IMR-90 (cell line): ENCODE data around the gene SLC6A4. TPM values are rescaled to one million over a fixed set of nuclear protein-coding genes. Genes with fewer than 3 reads are reported as not detected.

ENCODE experiments used
- ATAC-seq: fragments of 200-7000 bp; cut with Tn5 transposase; 2 replicates; pipeline ENCODE4 v1.9.1; 2020; ENCODE audit warnings: low read depth, mild to moderate bottlenecking, moderate library complexity
- BruUV-seq: library from RNA; stranded (reverse); fragments of 400-500 nt; replicated peaks from 2 replicates; lab custom pipeline; 2021; lab: Mats Ljungman, UMichigan
- CTCF ChIA-PET: fragments of 300-600 bp; formaldehyde crosslinking; extraction: SDS; loops from one replicate; lab custom pipeline; 2021; ENCODE audit warnings: antibody characterized with exemption; lab: Yijun Ruan, JAX
- POLR2A ChIA-PET: fragments of 300-600 bp; sonication (Branson Sonifier 250); formaldehyde crosslinking; loops from one replicate; lab custom pipeline; 2022; ENCODE audit warnings: antibody characterized with exemption; ENCODE audit not compliant: unreplicated experiment; lab: Charles Lee
- DNase-seq: peaks from one replicate; pipeline ENCODE4 v3.0.0; 2013
- H2AFZ ChIP-seq: replicated peaks from 2 replicates; pipeline ENCODE3; 2013; ENCODE audit warnings: low read length, mild to moderate bottlenecking; ENCODE audit not compliant: poor library complexity
- H2AK5ac ChIP-seq: 2 replicates; pipeline ENCODE4 v1.6.1; 2013; ENCODE audit warnings: low read depth, low read length, inconsistent platforms
- H2AK9ac ChIP-seq: replicated peaks from 2 replicates; pipeline ENCODE3; 2013; ENCODE audit warnings: mild to moderate bottlenecking, low read depth, low read length, moderate library complexity; ENCODE audit not compliant: poor library complexity
- H2BK120ac ChIP-seq: 2 replicates; pipeline ENCODE4 v1.6.1; 2013; ENCODE audit warnings: low read depth, low read length, inconsistent platforms
- H2BK15ac ChIP-seq: 3 replicates; pipeline ENCODE4 v1.6.1; 2013; ENCODE audit warnings: low read depth, low read length, inconsistent platforms
- H2BK20ac ChIP-seq: 2 replicates; pipeline ENCODE4 v1.6.1; 2013; ENCODE audit warnings: low read depth, mild to moderate bottlenecking, inconsistent platforms, low read length, moderate library complexity
- H2BK5ac ChIP-seq: 2 replicates; pipeline ENCODE4 v1.6.1; 2013; ENCODE audit warnings: mild to moderate bottlenecking, low read depth, low read length, inconsistent platforms; ENCODE audit not compliant: poor library complexity, severe bottlenecking
- H3K14ac ChIP-seq: replicated peaks from 2 replicates; pipeline ENCODE4 v1.6.1; 2013; ENCODE audit warnings: low read depth, low read length, inconsistent platforms
- H3K18ac ChIP-seq: 2 replicates; pipeline ENCODE4 v1.6.1; 2013; ENCODE audit warnings: low read depth, low read length, control low read depth
- H3K23ac ChIP-seq: 2 replicates; pipeline ENCODE4 v1.6.1; 2013; ENCODE audit warnings: low read depth, low read length, inconsistent platforms
- H3K27ac ChIP-seq: 2 replicates; pipeline ENCODE4 v1.5.1; 2013; ENCODE audit warnings: mild to moderate bottlenecking, control low read depth, low read length; ENCODE audit not compliant: insufficient read depth
- H3K27me3 ChIP-seq: 2 replicates; pipeline ENCODE4 v1.6.1; 2013; ENCODE audit warnings: low read length; ENCODE audit not compliant: control insufficient read depth, insufficient read depth
- H3K36me3 ChIP-seq: 2 replicates; pipeline ENCODE4 v1.6.1; 2013; ENCODE audit warnings: low read length, mixed read lengths; ENCODE audit not compliant: control insufficient read depth, insufficient read depth
- H3K4ac ChIP-seq: 2 replicates; pipeline ENCODE4 v1.6.1; 2013; ENCODE audit warnings: low read depth, low read length, inconsistent platforms
- H3K4me1 ChIP-seq: 2 replicates; pipeline ENCODE4 v1.6.1; 2013; ENCODE audit warnings: low read length, mixed read lengths; ENCODE audit not compliant: control insufficient read depth, insufficient read depth
- H3K4me2 ChIP-seq: 2 replicates; pipeline ENCODE4 v1.6.1; 2013; ENCODE audit warnings: low read depth, mild to moderate bottlenecking, control low read depth, low read length, moderate library complexity
- H3K4me3 ChIP-seq: 2 replicates; pipeline ENCODE4 v1.5.1; 2013; ENCODE audit warnings: low read depth, mild to moderate bottlenecking, control low read depth, low read length, moderate library complexity; ENCODE audit not compliant: insufficient read depth
- H3K56ac ChIP-seq: 2 replicates; pipeline ENCODE4 v1.6.1; 2013; ENCODE audit warnings: low read length, inconsistent platforms; ENCODE audit not compliant: insufficient read depth; ENCODE audit errors: extremely low read depth
- H3K79me1 ChIP-seq, 2 experiments: 2 replicates each; pipeline ENCODE4 v1.6.1; 2013; ENCODE audit warnings: low read length in 2 of 2, inconsistent platforms in 1 of 2, low read depth in 1 of 2
- H3K9ac ChIP-seq: 2 replicates; pipeline ENCODE4 v1.6.1; 2013; ENCODE audit warnings: low read depth, low read length, control low read depth
- H3K9me1 ChIP-seq: 2 replicates; pipeline ENCODE4 v1.6.1; 2013; ENCODE audit warnings: low read length, inconsistent platforms; ENCODE audit not compliant: insufficient read depth
- H3K9me3 ChIP-seq: 2 replicates; pipeline ENCODE4 v1.6.1; 2013; ENCODE audit warnings: low read length; ENCODE audit not compliant: control insufficient read depth, insufficient read depth
- H4K20me1 ChIP-seq: 2 replicates; pipeline ENCODE4 v1.6.1; 2013; ENCODE audit warnings: low read length, inconsistent platforms; ENCODE audit not compliant: insufficient read depth
- H4K5ac ChIP-seq: 2 replicates; pipeline ENCODE4 v1.6.1; 2013; ENCODE audit warnings: mild to moderate bottlenecking, low read depth, low read length, control low read depth
- H4K8ac ChIP-seq, 2 experiments: 2 replicates each; pipeline ENCODE4 v1.6.1; 2013; ENCODE audit warnings: low read depth in 2 of 2, low read length in 2 of 2, control low read depth in 1 of 2, inconsistent platforms in 1 of 2
- H4K91ac ChIP-seq: 2 replicates; pipeline ENCODE4 v1.6.1; 2013; ENCODE audit warnings: low read depth, low read length, inconsistent platforms; ENCODE audit not compliant: insufficient read depth
- BHLHE40 ChIP-seq: fragments of 150-350 bp; IDR thresholded peaks from 2 replicates; pipeline ENCODE4 v1.6.1; 2016; ENCODE audit warnings: mild to moderate bottlenecking, low read depth, low read length
- CHD1 ChIP-seq: IDR thresholded peaks from 2 replicates; pipeline ENCODE4 v1.6.1; 2012; ENCODE audit warnings: low read depth, low read length, improper control_type of control experiment
- FOS ChIP-seq: fragments of 150-350 bp; IDR thresholded peaks from 2 replicates; pipeline ENCODE4 v1.6.1; 2016; ENCODE audit warnings: low read depth, low read length
- MAFK ChIP-seq: IDR thresholded peaks from 2 replicates; pipeline ENCODE4 v1.6.1; 2012; ENCODE audit warnings: low read depth, low read length, improper control_type of control experiment
- MAZ ChIP-seq: IDR thresholded peaks from 2 replicates; pipeline ENCODE4 v1.6.1; 2012; ENCODE audit warnings: low read depth, mild to moderate bottlenecking, low read length, improper control_type of control experiment, moderate library complexity, borderline replicate concordance
- MXI1 ChIP-seq: IDR thresholded peaks from 2 replicates; pipeline ENCODE4 v1.6.1; 2012; ENCODE audit warnings: low read depth, mild to moderate bottlenecking, low read length, moderate library complexity, borderline replicate concordance
- RAD21 ChIP-seq: IDR thresholded peaks from 2 replicates; pipeline ENCODE4 v1.6.1; 2012; ENCODE audit warnings: low read length, improper control_type of control experiment
- RCOR1 ChIP-seq: IDR thresholded peaks from 2 replicates; pipeline ENCODE4 v1.6.1; 2012; ENCODE audit warnings: mild to moderate bottlenecking, low read length, improper control_type of control experiment; ENCODE audit not compliant: insufficient replicate concordance
- RFX5 ChIP-seq: IDR thresholded peaks from 2 replicates; pipeline ENCODE4 v1.8.0; 2012; ENCODE audit warnings: low read depth, mild to moderate bottlenecking, low read length, moderate library complexity
- SMC3 ChIP-seq: fragments of 150-350 bp; IDR thresholded peaks from 2 replicates; pipeline ENCODE4 v1.6.1; 2016; ENCODE audit warnings: low read depth, mild to moderate bottlenecking, antibody characterized with exemption, low read length, moderate library complexity
- WGBS, 2 experiments: methylation state at CpG; one replicate each; pipeline versions ENCODE4 v1.1.5 to v1.1.7; 2013; ENCODE audit warnings: missing lambda C conversion rate in 2 of 2; ENCODE audit not compliant: insufficient read length in 1 of 2; ENCODE audit errors: extremely low coverage in 2 of 2; 5-methylcytosine and 5-hydroxymethylcytosine counted together
- dilution Hi-C: fragments of 300-500 bp; cut with HindIII; formaldehyde crosslinking; loops from one replicate; pipeline ENCODE4 v1.14.3; 2018; ENCODE audit warnings: low sequenced_read_pairs; ENCODE audit not compliant: unreplicated experiment
- in situ Hi-C: fragments of 300-500 bp; cut with MboI; formaldehyde crosslinking; loops from 3 replicates; pipeline ENCODE4 v1.14.3; 2019; ENCODE audit warnings: low sequenced_read_pairs, inconsistent platforms, mixed read lengths
- intact Hi-C: fragments of 100-400 bp; cut with micrococcal nuclease; formaldehyde crosslinking; loops from 2 replicates; pipeline ENCODE4 v1.10.0; 2022
- polyA plus RNA-seq, 3 experiments: library from polyadenylated mRNA; depleted of rRNA; stranded (reverse); fragments of >200 nt; gene quantifications; 2 replicates each; pipeline ENCODE4 v1.2.3, GENCODE V29; 2012; ENCODE audit warnings: low replicate concordance in 1 of 3
- total RNA-seq: library from RNA; depleted of rRNA; stranded (reverse); fragments of >200 nt; gene quantifications from 2 replicates; pipeline ENCODE4 v1.2.3, GENCODE V29; 2012
- TF ChIP-seq, protein P1 (sequence below): conservative IDR thresholded peaks from 2 replicates; pipeline ENCODE4 v1.5.1; 2012; ENCODE audit warnings: mild to moderate bottlenecking, low read depth, low read length, improper control_type of control experiment

SLC6A4 gene
- total and polyA plus RNA-seq, 2 of the 4 experiments (the other 2 are of a cell fraction) = under 0.01 TPM; not detected in 1

DNA sequence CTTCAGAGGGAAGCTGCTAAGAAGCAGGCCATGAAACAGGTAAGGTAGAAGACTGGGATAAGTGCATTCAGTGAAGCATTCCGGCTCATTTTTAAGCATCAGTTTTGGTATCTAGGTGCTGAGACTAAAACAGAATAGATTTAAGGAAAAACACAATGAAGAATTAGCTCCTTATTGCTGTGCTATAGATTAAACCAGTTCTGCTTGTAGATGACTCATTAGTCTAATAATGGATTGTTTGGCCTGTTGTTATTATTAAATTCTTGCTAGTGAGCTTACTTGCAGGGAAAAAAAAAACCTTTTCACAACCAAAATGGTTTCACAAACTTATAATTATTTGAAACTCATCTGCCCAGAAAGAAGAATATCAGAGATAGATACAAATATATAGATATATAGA lies 62.9 kb downstream of the SLC6A4 start:
- dilution Hi-C loops (no loop called here), in situ Hi-C loops (no loop called here), intact Hi-C loops (no loop called here)
- H3K14ac ChIP-seq = no peak overlapping the region
- BruUV-seq = no TSS peak
- H3K79me1 ChIP-seq = peaks cover 17 to 35% of the 10 kb centered on the region in 2 experiments
- POLR2A ChIA-PET = interaction anchor here (0.6 kb wide), 1 partner anchor 20 kb away, joined by 3 read pairs; no protein-coding TSS in a partner anchor
- CTCF ChIA-PET = no interaction called here
- H3K23ac ChIP-seq = no peak overlapping the region
- H3K18ac ChIP-seq = no peak overlapping the region
- H2BK15ac ChIP-seq = no peak overlapping the region
- H3K36me3 ChIP-seq = peaks cover 10% of the 10 kb centered on the region
- H4K5ac ChIP-seq = no peak overlapping the region
- H3K27ac ChIP-seq = no peak overlapping the region
- DNase-seq = no peak
- H3K4me1 ChIP-seq = no peaks in the 10 kb centered on the region
- 100% methylated on average over 1 of the region's 1 CpG; no CpG with 5 or more reads in 1 of the 2 experiments for WGBS, 2 experiments
- H3K4me2 ChIP-seq = no peak overlapping the region
- H2BK5ac ChIP-seq = no peak overlapping the region
- H2AFZ ChIP-seq = no peak overlapping the region
- no peaks in the 10 kb centered on the region for H3K9me1 ChIP-seq
- no peak overlapping the region for H3K4ac ChIP-seq
- ATAC-seq = no peak
- H4K91ac ChIP-seq = no peak overlapping the region
- no peak overlapping the region for H2AK9ac ChIP-seq
- H4K8ac ChIP-seq = no peak overlapping the region
- no peak overlapping the region for H2BK20ac ChIP-seq
- no peak for TF ChIP-seq MAZ
- TF ChIP-seq MXI1 = no peak
- TF ChIP-seq BHLHE40 = no peak
- TF ChIP-seq, protein P1, sequence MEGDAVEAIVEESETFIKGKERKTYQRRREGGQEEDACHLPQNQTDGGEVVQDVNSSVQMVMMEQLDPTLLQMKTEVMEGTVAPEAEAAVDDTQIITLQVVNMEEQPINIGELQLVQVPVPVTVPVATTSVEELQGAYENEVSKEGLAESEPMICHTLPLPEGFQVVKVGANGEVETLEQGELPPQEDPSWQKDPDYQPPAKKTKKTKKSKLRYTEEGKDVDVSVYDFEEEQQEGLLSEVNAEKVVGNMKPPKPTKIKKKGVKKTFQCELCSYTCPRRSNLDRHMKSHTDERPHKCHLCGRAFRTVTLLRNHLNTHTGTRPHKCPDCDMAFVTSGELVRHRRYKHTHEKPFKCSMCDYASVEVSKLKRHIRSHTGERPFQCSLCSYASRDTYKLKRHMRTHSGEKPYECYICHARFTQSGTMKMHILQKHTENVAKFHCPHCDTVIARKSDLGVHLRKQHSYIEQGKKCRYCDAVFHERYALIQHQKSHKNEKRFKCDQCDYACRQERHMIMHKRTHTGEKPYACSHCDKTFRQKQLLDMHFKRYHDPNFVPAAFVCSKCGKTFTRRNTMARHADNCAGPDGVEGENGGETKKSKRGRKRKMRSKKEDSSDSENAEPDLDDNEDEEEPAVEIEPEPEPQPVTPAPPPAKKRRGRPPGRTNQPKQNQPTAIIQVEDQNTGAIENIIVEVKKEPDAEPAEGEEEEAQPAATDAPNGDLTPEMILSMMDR = no peak
- TF ChIP-seq RFX5 = no peak
- TF ChIP-seq RAD21 = no peak
- no peak for TF ChIP-seq SMC3
- TF ChIP-seq RCOR1 = no peak
- TF ChIP-seq FOS = no peak
- TF ChIP-seq CHD1 = no peak
- TF ChIP-seq MAFK = no peak
- H3K4me3 ChIP-seq = no peak overlapping the region
- 0 out of 2 replicates have a peak, but pooled peaks cover 5% of the 10 kb centered on the region for H4K20me1 ChIP-seq
- H2BK120ac ChIP-seq = no peak overlapping the region
- H3K56ac ChIP-seq = no peak overlapping the region
- H3K9ac ChIP-seq = no peak overlapping the region
- H3K9me3 ChIP-seq = no peaks in the 10 kb centered on the region
- H3K27me3 ChIP-seq = no peaks in the 10 kb centered on the region
- no peak overlapping the region for H2AK5ac ChIP-seq
